Esophagus (tissue), 2 donors: ENCODE measurements around the gene LRP5. TPM values are rescaled to one million over a fixed set of nuclear protein-coding genes. Genes with fewer than 3 reads are reported as not detected.

Experiments
- H3K27ac ChIP-seq, 2 donors: one replicate each; pipeline ENCODE4 v1.5.1; 2013; ENCODE audit warnings: low read depth in 2 of 2, mild to moderate bottlenecking in 2 of 2, inconsistent platforms in 1 of 2, low read length in 1 of 2, moderate library complexity in 1 of 2
- H3K27me3 ChIP-seq, 2 donors: one replicate each; pipeline ENCODE4 v1.6.1; 2013; ENCODE audit warnings: low read length in 2 of 2, control low read depth in 1 of 2, mild to moderate bottlenecking in 1 of 2; ENCODE audit not compliant: insufficient read depth in 2 of 2, control insufficient read depth in 1 of 2
- H3K36me3 ChIP-seq, 2 donors: one replicate each; pipeline ENCODE4 v1.6.1; 2013; ENCODE audit warnings: low read length in 1 of 2; ENCODE audit not compliant: control insufficient read depth in 2 of 2, insufficient read depth in 2 of 2
- H3K4me1 ChIP-seq, 2 donors: one replicate each; pipeline ENCODE4 v1.6.1; 2013; ENCODE audit warnings: low read length in 1 of 2; ENCODE audit not compliant: control insufficient read depth in 2 of 2, insufficient read depth in 2 of 2
- H3K4me3 ChIP-seq, 2 donors: one replicate each; pipeline ENCODE4 v1.5.1; 2013; ENCODE audit warnings: low read length in 2 of 2, mild to moderate bottlenecking in 2 of 2, low read depth in 1 of 2, moderate library complexity in 1 of 2
- H3K9me3 ChIP-seq, 2 donors: one replicate each; pipeline ENCODE4 v1.6.1; 2013; ENCODE audit warnings: mild to moderate bottlenecking in 2 of 2, low read depth in 1 of 2, low read length in 1 of 2, moderate library complexity in 1 of 2; ENCODE audit not compliant: control insufficient read depth in 2 of 2, insufficient read depth in 1 of 2
- WGBS, 2 donors: extraction: QIAGEN DNeasy Blood & Tissue Kit; methylation state at CpG; one replicate each; pipeline ENCODE4 v1.1.7; 2013; 5-methylcytosine and 5-hydroxymethylcytosine counted together
- polyA plus RNA-seq, 2 donors: library from polyadenylated mRNA; stranded (reverse); fragments of 200-250 nt; gene quantifications; one replicate each; pipeline ENCODE4 v1.2.3, GENCODE V29; 2013
- donor health status: healthy with polysubstance abuse.
- donor health status: Bipolar disorder and iron deficiency.

Gene LRP5
- polyA plus RNA-seq, 2 donors: 16.0 to 24.5 TPM

DNA sequence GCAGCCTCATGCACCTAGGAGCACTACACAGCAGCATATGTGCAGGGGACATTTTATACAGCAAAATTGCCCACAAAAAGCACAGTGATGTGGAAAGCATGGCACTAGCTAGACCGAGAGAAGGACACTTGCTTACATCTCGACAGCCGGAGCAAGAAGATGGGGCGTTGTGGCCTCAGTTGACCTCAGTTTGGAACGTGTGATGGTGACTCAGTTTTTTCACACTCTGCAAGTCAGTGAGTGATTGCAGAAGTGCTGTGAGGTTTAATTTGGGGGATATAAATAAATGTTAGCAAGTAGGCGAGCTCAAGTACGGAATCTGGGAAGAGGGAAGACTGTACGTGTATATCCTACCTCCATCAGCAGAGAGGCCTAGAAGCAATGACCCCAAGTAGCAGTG lies 23.3 kb downstream of the LRP5 start:
- 68 to 69% methylated on average over 8 of the region's 8 CpGs for WGBS, 2 donors
- H3K4me3 ChIP-seq: no peak overlapping the region
- H3K36me3 ChIP-seq: no peaks in the 10 kb centered on the region
- no peaks in the 10 kb centered on the region for H3K9me3 ChIP-seq
- H3K4me1 ChIP-seq: peaks cover 7 to 21% of the 10 kb centered on the region in 2 donors
- H3K27ac ChIP-seq: peak overlapping the region in 1 of 2 donors; percentile 35
- no peaks in the 10 kb centered on the region for H3K27me3 ChIP-seq

DNA sequence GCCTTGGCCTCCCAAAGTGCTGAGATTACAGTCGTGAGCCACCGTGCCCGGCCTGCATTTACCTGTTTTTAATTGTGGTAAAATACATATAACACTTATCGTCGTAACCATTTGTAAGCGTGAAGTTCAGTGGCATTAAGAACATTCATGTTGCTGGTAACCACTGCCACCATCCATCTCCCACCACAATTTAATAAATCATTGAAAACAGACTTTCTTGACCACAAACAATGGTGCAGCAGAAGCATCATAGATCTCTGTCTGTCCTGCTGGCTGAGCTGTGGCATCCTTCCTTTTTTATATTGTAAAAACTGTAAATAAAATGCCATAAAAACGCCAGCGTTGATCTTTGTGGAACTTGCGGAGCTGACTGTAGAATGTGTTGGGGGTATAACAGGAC lies 24.3 kb downstream of the LRP5 start:
- WGBS, 2 donors: 75 to 86% methylated on average over 9 of the region's 9 CpGs
- Histone ChIP-seq H3K4me3 (no peak overlapping the region), H3K27ac (peak overlapping the region in 1 of 2 donors; percentile 78), H3K36me3 (no peaks in the 10 kb centered on the region), H3K27me3 (no peaks in the 10 kb centered on the region), H3K4me1 (peaks cover 13 to 23% of the 10 kb centered on the region in 2 donors), H3K9me3 (no peaks in the 10 kb centered on the region)

DNA sequence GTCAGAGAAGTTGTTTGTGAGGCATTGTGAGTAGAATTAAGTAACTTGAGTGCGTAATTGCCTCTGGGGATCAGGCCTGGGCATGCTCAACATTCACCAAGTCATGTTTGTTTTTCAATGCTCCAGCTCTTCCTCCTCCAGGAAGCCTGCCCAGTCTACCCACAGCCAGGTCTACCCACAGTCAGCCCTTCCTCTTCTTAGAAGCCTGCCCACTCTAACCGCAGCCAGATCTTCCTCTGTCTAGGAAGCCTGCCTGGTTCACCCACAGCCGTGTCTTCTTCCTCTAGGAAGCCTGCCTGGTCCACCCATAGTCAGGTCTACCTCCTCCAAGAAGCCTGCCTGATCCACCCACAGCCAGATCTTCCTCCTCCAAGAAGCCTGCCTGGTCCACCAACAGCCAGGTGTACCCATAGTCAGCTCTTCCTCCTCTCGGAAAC lies 25.0 kb downstream of the LRP5 start:
- WGBS, 2 donors: 57 to 61% methylated on average over 4 of the region's 4 CpGs
- peak overlapping the region; percentile 69 to 78 for H3K27ac ChIP-seq
- H3K36me3 ChIP-seq: no peaks in the 10 kb centered on the region
- H3K9me3 ChIP-seq: no peaks in the 10 kb centered on the region
- peaks cover 13 to 22% of the 10 kb centered on the region in 2 donors for H3K4me1 ChIP-seq
- no peaks in the 10 kb centered on the region for H3K27me3 ChIP-seq
- no peak overlapping the region for H3K4me3 ChIP-seq

GRCh38 chr11:68338051-68338780 lies 25.8 kb downstream of the LRP5 start:
- Histone ChIP-seq H3K4me3 (no peak overlapping the region), H3K36me3 (no peaks in the 10 kb centered on the region), H3K4me1 (peaks cover 17 to 27% of the 10 kb centered on the region in 2 donors), H3K27me3 (no peaks in the 10 kb centered on the region), H3K9me3 (no peaks in the 10 kb centered on the region), H3K27ac (peak overlapping the region; percentile 69 to 78)
- WGBS, 2 donors: 33 to 51% methylated on average over 11 of the region's 11 CpGs

- WGBS, 2 donors: 75 to 82% methylated on average over 16 of the region's 16 CpGs
- H3K4me1 ChIP-seq: peaks cover 17 to 35% of the 10 kb centered on the region in 2 donors
- no peak overlapping the region for H3K4me3 ChIP-seq
- H3K9me3 ChIP-seq: no peaks in the 10 kb centered on the region
- H3K27ac ChIP-seq: peak overlapping the region in 1 of 2 donors; percentile 39
- H3K27me3 ChIP-seq: no peaks in the 10 kb centered on the region
- no peaks in the 10 kb centered on the region for H3K36me3 ChIP-seq
Observed at GRCh38 chr11:68340003-68340767, 27.8 kb downstream of the LRP5 start.

DNA sequence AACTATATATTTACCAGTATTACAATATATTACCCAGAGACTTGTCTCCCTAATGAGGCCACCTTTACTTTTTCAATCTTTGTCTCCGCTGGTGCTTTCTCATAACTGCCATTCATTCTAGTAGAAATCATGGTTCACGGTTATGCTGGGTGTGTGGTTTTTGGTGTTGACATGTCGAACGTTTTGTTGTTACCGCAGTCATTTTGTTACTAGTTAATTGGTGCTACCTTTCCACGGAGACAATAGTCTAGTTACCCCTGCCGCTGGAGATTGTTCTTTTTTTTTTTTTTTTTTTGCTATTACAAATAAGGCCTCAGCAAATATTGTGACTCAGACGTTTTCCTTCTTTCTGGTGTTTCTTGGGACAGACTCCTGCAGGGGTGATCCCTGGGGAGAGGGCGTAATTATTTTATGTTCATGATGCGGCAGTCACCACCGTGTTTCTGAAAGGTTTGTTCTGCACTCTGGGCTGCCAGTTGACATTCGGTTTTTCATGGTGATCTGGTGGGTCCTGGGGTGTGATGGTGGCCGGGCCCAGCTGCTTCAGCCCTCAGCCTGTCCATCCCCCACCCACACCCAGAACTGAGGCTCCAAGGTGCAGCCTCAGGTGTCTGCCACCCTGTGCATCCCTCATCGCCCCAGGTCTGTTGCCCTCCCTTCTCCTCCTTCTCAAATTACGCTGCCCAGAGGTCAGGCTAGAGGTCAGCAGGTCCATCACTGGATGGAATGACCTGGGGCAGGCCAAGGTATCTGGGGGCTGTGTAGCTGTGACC lies 28.6 kb downstream of the LRP5 start:
- Histone ChIP-seq H3K9me3 (no peaks in the 10 kb centered on the region), H3K4me3 (no peak overlapping the region), H3K4me1 (peaks cover 17 to 32% of the 10 kb centered on the region in 2 donors), H3K27ac (peak overlapping the region; percentile 68 to 74), H3K36me3 (no peaks in the 10 kb centered on the region), H3K27me3 (no peaks in the 10 kb centered on the region)
- 47 to 56% methylated on average over 15 of the region's 15 CpGs for WGBS, 2 donors

DNA sequence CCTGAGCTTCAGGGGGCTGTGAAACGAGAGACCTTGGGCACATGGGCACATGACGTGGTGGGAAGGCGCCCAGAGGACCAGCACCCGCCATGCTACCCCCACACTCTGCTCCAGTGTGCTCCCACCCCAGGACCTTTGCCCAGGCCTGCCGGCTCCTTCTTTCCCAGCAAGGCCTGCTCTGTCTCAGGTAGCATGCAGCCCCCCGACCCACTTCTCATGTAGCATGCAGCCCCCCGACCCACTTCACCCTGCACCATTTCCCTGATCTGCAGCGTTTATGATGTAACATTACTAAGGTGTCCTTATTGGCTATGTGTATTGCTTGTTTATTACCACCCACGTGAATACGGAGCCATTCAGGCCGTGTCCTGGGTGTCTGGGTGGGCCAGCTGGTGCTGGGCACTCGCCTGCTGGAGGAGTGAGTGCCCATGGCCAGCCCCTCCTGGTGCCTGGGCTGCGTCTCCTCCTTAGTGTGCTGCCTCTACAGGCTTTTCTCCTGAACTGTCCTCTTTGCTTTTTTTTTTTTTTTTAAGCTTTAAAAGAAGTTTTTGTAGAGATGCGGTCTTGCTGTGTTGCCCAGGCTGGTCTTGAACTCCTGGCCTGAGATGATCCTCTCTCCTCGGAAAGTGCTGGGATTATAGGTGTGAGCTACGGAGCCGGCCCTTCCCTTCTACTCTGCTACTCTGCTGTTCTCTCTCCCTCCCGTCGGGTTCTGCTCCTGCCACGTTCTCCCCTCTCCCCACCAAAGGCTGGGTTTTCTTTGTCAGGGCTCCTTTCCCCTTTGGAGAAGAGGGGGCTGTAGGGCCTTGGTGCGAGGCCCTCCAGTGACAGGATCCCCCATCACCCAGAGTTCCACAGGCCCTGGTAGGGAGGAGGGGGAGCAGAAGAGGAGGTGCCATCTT lies 29.4 kb downstream of the LRP5 start:
- H3K4me1 ChIP-seq: peaks cover 17 to 39% of the 10 kb centered on the region in 2 donors
- no peaks in the 10 kb centered on the region for H3K27me3 ChIP-seq
- no peaks in the 10 kb centered on the region for H3K9me3 ChIP-seq
- H3K27ac ChIP-seq: peak overlapping the region; percentile 74 to 93
- H3K36me3 ChIP-seq: no peaks in the 10 kb centered on the region
- no peak overlapping the region for H3K4me3 ChIP-seq
- WGBS, 2 donors: 50 to 53% methylated on average over 19 to 21 of the region's 21 CpGs

GRCh38 chr11:68342459-68343158 lies 30.2 kb downstream of the LRP5 start:
- H3K4me1 ChIP-seq: peaks cover 18 to 33% of the 10 kb centered on the region in 2 donors
- 40 to 47% methylated on average over 13 of the region's 13 CpGs for WGBS, 2 donors
- no peak overlapping the region for H3K4me3 ChIP-seq
- no peaks in the 10 kb centered on the region for H3K9me3 ChIP-seq
- no peaks in the 10 kb centered on the region for H3K27me3 ChIP-seq
- H3K27ac ChIP-seq: peak overlapping the region; percentile 74 to 93
- H3K36me3 ChIP-seq: no peaks in the 10 kb centered on the region
